ENCODE measurements around the gene ACSM5. TPM values are rescaled to one million over a fixed set of nuclear protein-coding genes. Genes with fewer than 3 reads are reported as not detected.

Gene ACSM5
- total RNA-seq, 1 donor from 2014 or later, result not detected

- H3K4me1 Mint-ChIP-seq, result no peaks in the 10 kb centered on the region
- ChIA-PET CTCF (no interaction called here), POLR2A (no interaction called here)
- H3K4me3 Mint-ChIP-seq, result no peak overlapping the region
- H3K27me3 Mint-ChIP-seq, result peaks cover 12% of the 10 kb centered on the region
- H3K36me3 Mint-ChIP-seq (ENCODE audit: low read depth), result no peaks in the 10 kb centered on the region
- no peaks in the 10 kb centered on the region for H3K9me3 Mint-ChIP-seq
- DNase-seq (no peak), ATAC-seq (ENCODE audit: low read depth) (no peak)
- TF ChIP-seq, protein P1, sequence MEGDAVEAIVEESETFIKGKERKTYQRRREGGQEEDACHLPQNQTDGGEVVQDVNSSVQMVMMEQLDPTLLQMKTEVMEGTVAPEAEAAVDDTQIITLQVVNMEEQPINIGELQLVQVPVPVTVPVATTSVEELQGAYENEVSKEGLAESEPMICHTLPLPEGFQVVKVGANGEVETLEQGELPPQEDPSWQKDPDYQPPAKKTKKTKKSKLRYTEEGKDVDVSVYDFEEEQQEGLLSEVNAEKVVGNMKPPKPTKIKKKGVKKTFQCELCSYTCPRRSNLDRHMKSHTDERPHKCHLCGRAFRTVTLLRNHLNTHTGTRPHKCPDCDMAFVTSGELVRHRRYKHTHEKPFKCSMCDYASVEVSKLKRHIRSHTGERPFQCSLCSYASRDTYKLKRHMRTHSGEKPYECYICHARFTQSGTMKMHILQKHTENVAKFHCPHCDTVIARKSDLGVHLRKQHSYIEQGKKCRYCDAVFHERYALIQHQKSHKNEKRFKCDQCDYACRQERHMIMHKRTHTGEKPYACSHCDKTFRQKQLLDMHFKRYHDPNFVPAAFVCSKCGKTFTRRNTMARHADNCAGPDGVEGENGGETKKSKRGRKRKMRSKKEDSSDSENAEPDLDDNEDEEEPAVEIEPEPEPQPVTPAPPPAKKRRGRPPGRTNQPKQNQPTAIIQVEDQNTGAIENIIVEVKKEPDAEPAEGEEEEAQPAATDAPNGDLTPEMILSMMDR (IDR thresholded peaks at IDR 0.05), result no peak
- intact Hi-C loops (cut with micrococcal nuclease), result no loop called here
- no peak overlapping the region for H3K27ac Mint-ChIP-seq
Observed at GRCh38 chr16:20391045-20391444, 18.3 kb upstream of the ACSM5 start.

DNA sequence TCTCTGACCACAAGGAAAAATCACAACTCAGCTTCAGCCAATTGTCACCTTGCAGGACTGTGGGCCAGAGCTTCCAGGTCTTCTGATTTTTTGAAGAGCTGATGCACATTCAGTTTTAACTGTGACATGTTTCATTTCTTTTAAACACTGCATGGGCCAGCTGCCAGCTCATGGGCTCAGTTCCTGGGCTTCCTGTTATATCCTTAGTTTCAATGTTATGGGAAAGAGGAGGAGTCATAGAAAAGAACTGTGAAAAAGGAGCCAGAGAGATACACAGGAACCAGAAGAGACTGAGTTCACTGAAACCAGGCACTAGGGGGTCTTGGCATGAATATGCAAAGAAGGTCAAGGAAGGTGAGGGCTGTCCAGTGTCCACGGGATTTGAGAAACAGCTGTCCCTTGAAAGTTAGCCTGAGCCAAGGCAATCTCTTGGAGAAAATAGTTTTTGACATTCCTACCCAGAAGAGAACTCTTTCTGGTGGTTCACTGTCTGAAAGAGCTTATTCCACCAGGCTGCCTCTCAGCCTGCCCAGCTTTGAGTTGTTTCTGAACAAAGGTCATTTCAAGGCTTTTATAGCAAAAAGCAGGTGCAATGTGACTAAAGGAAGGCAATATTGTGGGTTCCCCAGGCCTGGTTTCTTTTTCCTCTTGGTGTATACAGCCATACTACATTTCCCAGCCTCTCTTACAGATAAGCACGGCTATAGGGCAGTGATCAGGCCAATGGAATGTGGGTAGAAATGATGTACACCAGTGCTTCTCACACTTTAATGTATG is 15.3 kb upstream of the ACSM5 start:
- intact Hi-C loops (cut with micrococcal nuclease), result no loop called here
- Mint-ChIP-seq H3K9me3 (no peaks in the 10 kb centered on the region), H3K36me3 (ENCODE audit: low read depth) (no peaks in the 10 kb centered on the region), H3K4me3 (no peak overlapping the region), H3K27ac (no peak overlapping the region), H3K4me1 (no peaks in the 10 kb centered on the region), H3K27me3 (no peaks in the 10 kb centered on the region)
- POLR2A ChIA-PET, result no interaction called here
- CTCF ChIA-PET, result interaction anchor here (0.9 to 2.0 kb wide), 3 partner anchors 8 to 10 kb away, joined by 4 to 6 read pairs (median 4); no protein-coding TSS in a partner anchor
- ATAC-seq (ENCODE audit: low read depth) (no peak), DNase-seq (no peak)
- TF ChIP-seq, protein P1 (IDR thresholded peaks at IDR 0.05), result no peak

DNA sequence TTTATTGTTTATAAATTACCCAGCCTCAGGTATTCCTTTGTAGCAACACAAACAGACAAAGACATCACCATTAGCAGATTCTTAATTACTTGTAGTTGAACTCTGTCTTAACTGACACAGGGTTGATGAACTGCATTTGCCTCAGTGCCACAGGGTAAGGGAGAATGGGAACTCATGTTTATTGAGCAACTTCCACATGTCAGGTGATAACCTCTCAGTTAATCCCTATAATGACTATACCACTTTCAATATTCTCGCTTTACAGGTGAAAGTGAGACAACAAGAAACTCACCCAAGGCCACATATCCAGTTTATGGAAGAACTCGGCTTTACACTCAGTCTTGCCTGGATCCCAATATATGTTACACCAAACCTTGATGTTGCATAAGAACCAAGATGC is 13.4 kb upstream of the ACSM5 start:
- intact Hi-C loops (cut with micrococcal nuclease), result no loop called here
- no peaks in the 10 kb centered on the region for H3K36me3 Mint-ChIP-seq (ENCODE audit: low read depth)
- ChIA-PET POLR2A (no interaction called here), CTCF (no interaction called here)
- no peak overlapping the region for H3K27ac Mint-ChIP-seq
- DNase-seq, result no peak
- ATAC-seq (ENCODE audit: low read depth), result no peak
- TF ChIP-seq, protein P1 (IDR thresholded peaks at IDR 0.05), result no peak
- no peaks in the 10 kb centered on the region for H3K27me3 Mint-ChIP-seq
- H3K4me1 Mint-ChIP-seq, result no peaks in the 10 kb centered on the region
- H3K4me3 Mint-ChIP-seq, result no peak overlapping the region
- no peaks in the 10 kb centered on the region for H3K9me3 Mint-ChIP-seq

- H3K4me1 Mint-ChIP-seq, result no peaks in the 10 kb centered on the region
- ATAC-seq (ENCODE audit: low read depth) (no peak), DNase-seq (no peak)
- intact Hi-C loops (cut with micrococcal nuclease), result no loop called here
- H3K36me3 Mint-ChIP-seq (ENCODE audit: low read depth), result no peaks in the 10 kb centered on the region
- no peak overlapping the region for H3K4me3 Mint-ChIP-seq
- POLR2A ChIA-PET, result no interaction called here
- no peak overlapping the region for H3K27ac Mint-ChIP-seq
- H3K9me3 Mint-ChIP-seq, result no peaks in the 10 kb centered on the region
- TF ChIP-seq, protein P1 (IDR thresholded peaks at IDR 0.05), result no peak
- CTCF ChIA-PET, result no interaction called here
- no peaks in the 10 kb centered on the region for H3K27me3 Mint-ChIP-seq
Observed at GRCh38 chr16:20396846-20397467, 12.4 kb upstream of the ACSM5 start.

- TF ChIP-seq, protein P1 (IDR thresholded peaks at IDR 0.05), result no peak
- Mint-ChIP-seq H3K36me3 (ENCODE audit: low read depth) (no peaks in the 10 kb centered on the region), H3K9me3 (no peaks in the 10 kb centered on the region), H3K27me3 (no peaks in the 10 kb centered on the region), H3K4me3 (no peak overlapping the region), H3K27ac (no peak overlapping the region), H3K4me1 (no peaks in the 10 kb centered on the region)
- intact Hi-C loops (cut with micrococcal nuclease), result no loop called here
- POLR2A ChIA-PET, result no interaction called here
- DNase-seq (no peak), ATAC-seq (ENCODE audit: low read depth) (no peak)
- CTCF ChIA-PET, result no interaction called here
Observed at GRCh38 chr16:20397468-20398074, 11.8 kb upstream of the ACSM5 start.

All from activated B cell treated with CpG ODN at 0.5 μM for 24 hours (primary cell).